Measurements from ENCODE around the gene AHNAK. TPM values are rescaled to one million over a fixed set of nuclear protein-coding genes. Genes with fewer than 3 reads are reported as not detected.

AHNAK gene
- total RNA-seq, 1 donor from 2014 or later = 246 TPM

GRCh38 chr11:62423012-62423411, 123.6 kb downstream of the AHNAK start:
- Mint-ChIP-seq H3K27ac (no peak overlapping the region), H3K4me1 (peaks cover 13% of the 10 kb centered on the region), H3K36me3 (ENCODE audit: low read depth) (no peaks in the 10 kb centered on the region), H3K27me3 (peaks cover 2% of the 10 kb centered on the region), H3K9me3 (no peaks in the 10 kb centered on the region), H3K4me3 (no peak overlapping the region)
- intact Hi-C loops (cut with micrococcal nuclease) = loop anchor here (10.0 kb wide), 1 partner anchor 342 kb away; the partner anchor contains the start of gene POLR2G
- POLR2A ChIA-PET = interaction anchor here (0.7 to 2.5 kb wide), 3 partner anchors 32 to 586 kb away, joined by 3 to 13 read pairs (median 8); partner anchors contain the start of gene TUT1
- CTCF ChIA-PET = interaction anchor here (2.8 to 5.6 kb wide), 3 partner anchors 120 to 169 kb away, joined by 23 to 161 read pairs (median 159); partner anchors contain the start of genes AHNAK and TUT1
- DNase-seq (no peak), ATAC-seq (ENCODE audit: low read depth) (no peak)
- TF ChIP-seq, protein P1, sequence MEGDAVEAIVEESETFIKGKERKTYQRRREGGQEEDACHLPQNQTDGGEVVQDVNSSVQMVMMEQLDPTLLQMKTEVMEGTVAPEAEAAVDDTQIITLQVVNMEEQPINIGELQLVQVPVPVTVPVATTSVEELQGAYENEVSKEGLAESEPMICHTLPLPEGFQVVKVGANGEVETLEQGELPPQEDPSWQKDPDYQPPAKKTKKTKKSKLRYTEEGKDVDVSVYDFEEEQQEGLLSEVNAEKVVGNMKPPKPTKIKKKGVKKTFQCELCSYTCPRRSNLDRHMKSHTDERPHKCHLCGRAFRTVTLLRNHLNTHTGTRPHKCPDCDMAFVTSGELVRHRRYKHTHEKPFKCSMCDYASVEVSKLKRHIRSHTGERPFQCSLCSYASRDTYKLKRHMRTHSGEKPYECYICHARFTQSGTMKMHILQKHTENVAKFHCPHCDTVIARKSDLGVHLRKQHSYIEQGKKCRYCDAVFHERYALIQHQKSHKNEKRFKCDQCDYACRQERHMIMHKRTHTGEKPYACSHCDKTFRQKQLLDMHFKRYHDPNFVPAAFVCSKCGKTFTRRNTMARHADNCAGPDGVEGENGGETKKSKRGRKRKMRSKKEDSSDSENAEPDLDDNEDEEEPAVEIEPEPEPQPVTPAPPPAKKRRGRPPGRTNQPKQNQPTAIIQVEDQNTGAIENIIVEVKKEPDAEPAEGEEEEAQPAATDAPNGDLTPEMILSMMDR (IDR thresholded peaks at IDR 0.05) = no peak

GRCh38 chr11:62421996-62422395, 124.6 kb downstream of the AHNAK start:
- no peaks in the 10 kb centered on the region for H3K36me3 Mint-ChIP-seq (ENCODE audit: low read depth)
- no peak for ATAC-seq (ENCODE audit: low read depth)
- no peak overlapping the region for H3K4me3 Mint-ChIP-seq
- H3K9me3 Mint-ChIP-seq = no peaks in the 10 kb centered on the region
- H3K4me1 Mint-ChIP-seq = peaks cover 6% of the 10 kb centered on the region
- TF ChIP-seq, protein P1 (IDR thresholded peaks at IDR 0.05) = no peak
- no peak for DNase-seq
- intact Hi-C loops (cut with micrococcal nuclease) = loop anchor here (10.0 kb wide), 1 partner anchor 343 kb away; the partner anchor contains the start of gene POLR2G
- no peak overlapping the region for H3K27ac Mint-ChIP-seq
- ChIA-PET CTCF (interaction anchor here (0.8 to 5.6 kb wide), 3 partner anchors 27 to 139 kb away, joined by 3 to 159 read pairs (median 4); partner anchors contain the start of gene AHNAK), POLR2A (no interaction called here)
- H3K27me3 Mint-ChIP-seq = peaks cover 2% of the 10 kb centered on the region

DNA sequence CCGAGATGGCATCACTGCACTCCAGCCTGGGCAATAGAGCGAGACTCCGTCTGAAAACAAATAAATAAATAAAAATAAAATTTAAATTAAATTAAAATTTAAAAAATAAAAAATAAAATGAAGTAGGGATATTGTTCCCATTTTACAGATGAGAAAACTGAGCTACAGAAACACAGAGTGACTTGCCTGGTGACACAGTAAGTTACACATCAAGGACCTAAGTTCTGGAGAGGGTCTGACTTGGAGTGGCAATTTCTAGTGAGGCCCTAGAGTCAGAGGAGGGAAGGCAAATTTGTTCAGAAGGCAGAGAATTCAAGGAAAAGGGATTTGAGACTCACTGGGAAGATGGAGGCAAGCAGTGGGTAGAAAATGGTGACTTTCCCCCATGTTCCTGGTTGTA, 125.7 kb downstream of the AHNAK start:
- Mint-ChIP-seq H3K4me1 (peaks cover 6% of the 10 kb centered on the region), H3K4me3 (no peak overlapping the region), H3K27me3 (peaks cover 2% of the 10 kb centered on the region), H3K27ac (no peak overlapping the region), H3K9me3 (no peaks in the 10 kb centered on the region), H3K36me3 (ENCODE audit: low read depth) (no peaks in the 10 kb centered on the region)
- TF ChIP-seq, protein P1 (IDR thresholded peaks at IDR 0.05) = no peak
- intact Hi-C loops (cut with micrococcal nuclease) = loop anchor here (10.0 kb wide), 1 partner anchor 344 kb away; the partner anchor contains the start of gene POLR2G
- ChIA-PET POLR2A (no interaction called here), CTCF (interaction anchor here (1.8 to 5.6 kb wide), 2 partner anchors 122 to 140 kb away, joined by 4 to 159 read pairs; partner anchors contain the start of gene AHNAK)
- ATAC-seq (ENCODE audit: low read depth) (no peak), DNase-seq (no peak)

DNA sequence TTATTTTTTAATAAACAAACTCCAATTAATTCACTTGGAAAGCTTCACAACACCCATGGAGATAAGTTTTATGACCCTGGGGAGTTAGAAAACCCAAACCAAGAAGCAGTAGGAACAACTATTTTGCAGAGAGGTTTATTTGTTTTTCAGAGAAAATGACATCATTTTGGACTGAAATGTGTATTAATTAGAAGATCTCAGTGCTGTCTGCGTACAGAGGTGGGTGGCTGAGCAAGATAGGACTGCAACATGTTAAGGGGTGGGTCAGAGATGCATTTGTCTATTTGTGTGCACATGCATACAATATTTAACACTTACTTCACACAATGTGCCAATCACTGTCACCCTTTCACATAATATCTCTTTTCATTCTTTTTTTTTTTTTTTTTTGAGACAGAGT, 126.7 kb downstream of the AHNAK start:
- H3K27ac Mint-ChIP-seq = no peak overlapping the region
- intact Hi-C loops (cut with micrococcal nuclease) = loop anchor here (10.0 kb wide), 1 partner anchor 345 kb away; the partner anchor contains the start of gene POLR2G
- H3K9me3 Mint-ChIP-seq = no peaks in the 10 kb centered on the region
- ATAC-seq (ENCODE audit: low read depth) (no peak), DNase-seq (no peak)
- no peak overlapping the region for H3K4me3 Mint-ChIP-seq
- no peaks in the 10 kb centered on the region for H3K36me3 Mint-ChIP-seq (ENCODE audit: low read depth)
- TF ChIP-seq, protein P1 (IDR thresholded peaks at IDR 0.05) = no peak
- H3K4me1 Mint-ChIP-seq = peaks cover 5% of the 10 kb centered on the region
- POLR2A ChIA-PET = no interaction called here
- CTCF ChIA-PET = interaction anchor here (1.2 to 1.8 kb wide), 2 partner anchors 123 to 141 kb away, joined by 4 read pairs; no protein-coding TSS in a partner anchor
- peaks cover 2% of the 10 kb centered on the region for H3K27me3 Mint-ChIP-seq

DNA sequence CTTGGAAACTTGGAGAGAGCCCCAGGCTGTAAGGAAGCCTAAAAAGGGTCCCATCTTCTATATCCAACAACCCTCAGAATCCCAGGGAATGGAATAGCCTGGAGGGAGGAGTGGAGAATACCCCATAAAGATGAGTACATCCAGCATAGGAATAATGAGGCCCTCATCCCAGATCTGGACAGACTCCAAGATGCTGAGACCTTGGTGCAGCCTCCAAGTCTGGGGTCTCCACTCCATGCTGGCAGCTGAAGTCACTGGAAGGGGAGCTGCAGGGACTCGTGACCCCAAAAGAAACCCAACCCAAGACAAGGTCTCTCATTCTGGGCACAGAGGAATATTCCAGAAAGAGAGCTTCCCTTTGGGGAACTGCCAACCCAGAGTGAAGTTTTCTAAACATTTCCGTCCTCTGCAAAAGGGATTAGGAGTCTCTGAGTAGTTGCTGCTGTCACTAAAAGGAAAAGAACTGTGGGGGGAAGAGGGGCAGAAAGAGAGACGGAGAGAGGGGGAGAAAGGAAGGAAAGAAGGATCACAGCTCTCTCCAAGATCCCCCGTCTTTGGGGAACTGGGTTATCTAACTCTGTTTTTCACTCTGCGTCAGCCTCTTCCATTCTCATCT, 127.2 kb downstream of the AHNAK start:
- intact Hi-C loops (cut with micrococcal nuclease) = no loop called here
- TF ChIP-seq, protein P1 (IDR thresholded peaks at IDR 0.05) = no peak
- no peaks in the 10 kb centered on the region for H3K36me3 Mint-ChIP-seq (ENCODE audit: low read depth)
- POLR2A ChIA-PET = interaction anchor here (0.6 kb wide), 1 partner anchor 573 kb away, joined by 4 read pairs; no protein-coding TSS in a partner anchor
- ATAC-seq (ENCODE audit: low read depth) (no peak), DNase-seq (no peak)
- CTCF ChIA-PET = interaction anchor here (1.2 kb wide), 1 partner anchor 124 kb away, joined by 4 read pairs; no protein-coding TSS in a partner anchor
- no peak overlapping the region for H3K27ac Mint-ChIP-seq
- peaks cover 2% of the 10 kb centered on the region for H3K27me3 Mint-ChIP-seq
- no peaks in the 10 kb centered on the region for H3K4me1 Mint-ChIP-seq
- H3K9me3 Mint-ChIP-seq = no peaks in the 10 kb centered on the region
- no peak overlapping the region for H3K4me3 Mint-ChIP-seq
